Measurements from ENCODE around the gene OSBPL9.

OSBPL9 gene

GRCh38 chr1:51717842-51718241 is 101.0 kb downstream of the OSBPL9 start:
- Histone ChIP-seq H3K4me2 (ENCODE audit: low read depth, low read length) (no peak overlapping the region), H3K27ac (ENCODE audit: low read length) (no peak overlapping the region), H3K9ac (ENCODE audit: low read length) (no peak overlapping the region), H3K79me2 (ENCODE audit: low read length) (no peaks in the 10 kb centered on the region), H3K36me3 (replicated peaks; ENCODE audit: insufficient read depth, low read length) (no peaks in the 10 kb centered on the region), H3F3A (ENCODE audit: insufficient read depth, low read length) (no peaks in the 10 kb centered on the region), H3K9me2 (replicated peaks; ENCODE audit: insufficient read depth, low read length) (no peaks in the 10 kb centered on the region), H2AFZ (ENCODE audit: low read length) (no peak overlapping the region), H3K4me3 (ENCODE audit: low read length) (no peak overlapping the region), H4K20me1 (ENCODE audit: insufficient read depth, low read length) (no peaks in the 10 kb centered on the region), H3K9me3 (replicated peaks; ENCODE audit: insufficient read depth, low read length) (no peaks in the 10 kb centered on the region), H3K27me3 (replicated peaks; ENCODE audit: insufficient read depth, low read length) (no peaks in the 10 kb centered on the region), H3K4me1 (ENCODE audit: low read length) (no peaks in the 10 kb centered on the region)
- DNase-seq = no peak
- no peak for TF ChIP-seq EZH2phosphoT487 (IDR thresholded peaks at IDR 0.05; ENCODE audit: low read length)
- TF ChIP-seq EZH2 (optimal IDR thresholded peaks at IDR 0.05; ENCODE audit: low read depth, low read length) = no peak
- TF ChIP-seq, protein P1, sequence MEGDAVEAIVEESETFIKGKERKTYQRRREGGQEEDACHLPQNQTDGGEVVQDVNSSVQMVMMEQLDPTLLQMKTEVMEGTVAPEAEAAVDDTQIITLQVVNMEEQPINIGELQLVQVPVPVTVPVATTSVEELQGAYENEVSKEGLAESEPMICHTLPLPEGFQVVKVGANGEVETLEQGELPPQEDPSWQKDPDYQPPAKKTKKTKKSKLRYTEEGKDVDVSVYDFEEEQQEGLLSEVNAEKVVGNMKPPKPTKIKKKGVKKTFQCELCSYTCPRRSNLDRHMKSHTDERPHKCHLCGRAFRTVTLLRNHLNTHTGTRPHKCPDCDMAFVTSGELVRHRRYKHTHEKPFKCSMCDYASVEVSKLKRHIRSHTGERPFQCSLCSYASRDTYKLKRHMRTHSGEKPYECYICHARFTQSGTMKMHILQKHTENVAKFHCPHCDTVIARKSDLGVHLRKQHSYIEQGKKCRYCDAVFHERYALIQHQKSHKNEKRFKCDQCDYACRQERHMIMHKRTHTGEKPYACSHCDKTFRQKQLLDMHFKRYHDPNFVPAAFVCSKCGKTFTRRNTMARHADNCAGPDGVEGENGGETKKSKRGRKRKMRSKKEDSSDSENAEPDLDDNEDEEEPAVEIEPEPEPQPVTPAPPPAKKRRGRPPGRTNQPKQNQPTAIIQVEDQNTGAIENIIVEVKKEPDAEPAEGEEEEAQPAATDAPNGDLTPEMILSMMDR (IDR thresholded peaks at IDR 0.05; ENCODE audit: low read length) = no peak

- H3K9me3 ChIP-seq (replicated peaks; ENCODE audit: insufficient read depth, low read length) = no peaks in the 10 kb centered on the region
- DNase-seq = no peak
Observed at GRCh38 chr1:51719146-51719545, 102.3 kb downstream of the OSBPL9 start.

GRCh38 chr1:51724797-51725196 is 107.9 kb downstream of the OSBPL9 start:
- H3K4me3 ChIP-seq (ENCODE audit: low read length) = no peak overlapping the region
- no peaks in the 10 kb centered on the region for H3K9me2 ChIP-seq (replicated peaks; ENCODE audit: insufficient read depth, low read length)
- TF ChIP-seq, protein P1 (IDR thresholded peaks at IDR 0.05; ENCODE audit: low read length) = no peak
- no peak for TF ChIP-seq EZH2 (optimal IDR thresholded peaks at IDR 0.05; ENCODE audit: low read depth, low read length)
- no peak for TF ChIP-seq EZH2phosphoT487 (IDR thresholded peaks at IDR 0.05; ENCODE audit: low read length)
- no peaks in the 10 kb centered on the region for H3K27me3 ChIP-seq (replicated peaks; ENCODE audit: insufficient read depth, low read length)
- no peak overlapping the region for H3K27ac ChIP-seq (ENCODE audit: low read length)
- H3K4me2 ChIP-seq (ENCODE audit: low read depth, low read length) = no peak overlapping the region
- H4K20me1 ChIP-seq (ENCODE audit: insufficient read depth, low read length) = no peaks in the 10 kb centered on the region
- H3K79me2 ChIP-seq (ENCODE audit: low read length) = peaks cover 11% of the 10 kb centered on the region
- H2AFZ ChIP-seq (ENCODE audit: low read length) = no peak overlapping the region
- H3K36me3 ChIP-seq (replicated peaks; ENCODE audit: insufficient read depth, low read length) = no peaks in the 10 kb centered on the region
- H3K4me1 ChIP-seq (ENCODE audit: low read length) = peaks cover 34% of the 10 kb centered on the region
- DNase-seq = no peak
- H3K9ac ChIP-seq (ENCODE audit: low read length) = no peak overlapping the region
- H3K9me3 ChIP-seq (replicated peaks; ENCODE audit: insufficient read depth, low read length) = no peaks in the 10 kb centered on the region
- peaks cover 18% of the 10 kb centered on the region for H3F3A ChIP-seq (ENCODE audit: insufficient read depth, low read length)

More at GRCh38 chr1:51719146-51719545, 102.3 kb downstream of the OSBPL9 start:
- no peaks in the 10 kb centered on the region for H3F3A ChIP-seq (ENCODE audit: insufficient read depth, low read length)
- no peak overlapping the region for H3K9ac ChIP-seq (ENCODE audit: low read length)
- H3K4me2 ChIP-seq (ENCODE audit: low read depth, low read length) = no peak overlapping the region
- no peak overlapping the region for H3K27ac ChIP-seq (ENCODE audit: low read length)
- H4K20me1 ChIP-seq (ENCODE audit: insufficient read depth, low read length) = no peaks in the 10 kb centered on the region
- H3K4me3 ChIP-seq (ENCODE audit: low read length) = no peak overlapping the region
- no peaks in the 10 kb centered on the region for H3K9me2 ChIP-seq (replicated peaks; ENCODE audit: insufficient read depth, low read length)
- H2AFZ ChIP-seq (ENCODE audit: low read length) = no peak overlapping the region
- TF ChIP-seq EZH2phosphoT487 (IDR thresholded peaks at IDR 0.05; ENCODE audit: low read length) = no peak
- TF ChIP-seq, protein P1 (IDR thresholded peaks at IDR 0.05; ENCODE audit: low read length) = no peak
- TF ChIP-seq EZH2 (optimal IDR thresholded peaks at IDR 0.05; ENCODE audit: low read depth, low read length) = no peak
- H3K27me3 ChIP-seq (replicated peaks; ENCODE audit: insufficient read depth, low read length) = no peaks in the 10 kb centered on the region
- H3K36me3 ChIP-seq (replicated peaks; ENCODE audit: insufficient read depth, low read length) = no peaks in the 10 kb centered on the region
- no peaks in the 10 kb centered on the region for H3K4me1 ChIP-seq (ENCODE audit: low read length)
- no peaks in the 10 kb centered on the region for H3K79me2 ChIP-seq (ENCODE audit: low read length)

Measured in MM.1S (cell line).